GM06990 (cell line): ENCODE data around the gene EBF3.

Experiments
- DNase-seq: peaks from one replicate; pipeline ENCODE4 v3.0.0-alpha.2; 2011; ENCODE audit not compliant: insufficient read length; ENCODE audit errors: extremely low read depth
- H3K27me3 ChIP-seq: replicated peaks from 2 replicates; pipeline ENCODE4 v1.6.0; 2011; ENCODE audit warnings: low read length; ENCODE audit not compliant: control insufficient read depth, insufficient read depth
- H3K36me3 ChIP-seq: 2 replicates; pipeline ENCODE4 v1.5.1; 2011; ENCODE audit warnings: low read length; ENCODE audit not compliant: control insufficient read depth, insufficient read depth
- H3K4me3 ChIP-seq: replicated peaks from 2 replicates; pipeline ENCODE4 v1.5.1; 2011; ENCODE audit warnings: low read depth, mild to moderate bottlenecking, control low read depth, low read length
- CTCF ChIP-seq: IDR thresholded peaks from 2 replicates; pipeline ENCODE4 v1.5.1; 2011; ENCODE audit warnings: low read length, control low read depth, mild to moderate bottlenecking, inconsistent platforms; ENCODE audit not compliant: insufficient read depth, poor library complexity, severe bottlenecking

The EBF3 gene

GRCh38 chr10:129843131-129843541 lies 120.9 kb downstream of the EBF3 start:
- TF ChIP-seq CTCF = no peak
- H3K36me3 ChIP-seq = no peaks in the 10 kb centered on the region
- H3K27me3 ChIP-seq = no peaks in the 10 kb centered on the region

GRCh38 chr10:129842031-129842430 lies 122.0 kb downstream of the EBF3 start:
- TF ChIP-seq CTCF = no peak
- Histone ChIP-seq H3K4me3 (no peak overlapping the region), H3K36me3 (no peaks in the 10 kb centered on the region), H3K27me3 (no peaks in the 10 kb centered on the region)
- no peak for DNase-seq

More at GRCh38 chr10:129843131-129843541, 120.9 kb downstream of the EBF3 start:
- DNase-seq = no peak
- no peak overlapping the region for H3K4me3 ChIP-seq

GRCh38 chr10:129841590-129841989 lies 122.5 kb downstream of the EBF3 start:
- H3K36me3 ChIP-seq = no peaks in the 10 kb centered on the region
- H3K27me3 ChIP-seq = no peaks in the 10 kb centered on the region
- DNase-seq = no peak
- H3K4me3 ChIP-seq = no peak overlapping the region
- no peak for TF ChIP-seq CTCF

GRCh38 chr10:129841071-129841470 lies 123.0 kb downstream of the EBF3 start:
- Histone ChIP-seq H3K27me3 (no peaks in the 10 kb centered on the region), H3K36me3 (no peaks in the 10 kb centered on the region), H3K4me3 (no peak overlapping the region)
- TF ChIP-seq CTCF = no peak
- DNase-seq = no peak

- no peak for TF ChIP-seq CTCF
- no peaks in the 10 kb centered on the region for H3K36me3 ChIP-seq
- no peaks in the 10 kb centered on the region for H3K27me3 ChIP-seq
- H3K4me3 ChIP-seq = no peak overlapping the region
- no peak for DNase-seq
These were observed 123.9 kb downstream of the EBF3 start for GRCh38 chr10:129840196-129840590.
